HCT116 (cell line): ENCODE results near the gene TMEM214. TPM values are rescaled to one million over a fixed set of nuclear protein-coding genes. Genes with fewer than 3 reads are reported as not detected.
A peak's percentile ranks its signal among the peaks of the same experiment; 100 is the strongest.

Source experiments
- ATAC-seq: fragments of 200-7000 bp; cut with Tn5 transposase; 2 replicates; pipeline ENCODE4 v1.9.1; 2020; ENCODE audit warnings: mild to moderate bottlenecking, moderate library complexity
- BruUV-seq: library from RNA; stranded (reverse); fragments of 400-500 nt; replicated peaks from 2 replicates; lab custom pipeline; 2021; lab: Mats Ljungman, UMichigan
- CTCF ChIA-PET: fragments of 300-600 bp; sonication (Branson Sonifier 250); formaldehyde crosslinking; loops from one replicate; lab custom pipeline; 2021; ENCODE audit warnings: antibody characterized with exemption; lab: Charles Lee
- POLR2A ChIA-PET: fragments of 300-600, 350-600 bp; sonication (Branson Sonifier 250); formaldehyde crosslinking; loops from one replicate; lab custom pipeline; 2021; ENCODE audit warnings: antibody characterized with exemption; lab: Charles Lee
- RAD21 ChIA-PET, 2 experiments: fragments of 300-600 bp; sonication (Branson Sonifier 250); formaldehyde crosslinking; loops; one replicate each; lab custom pipeline; 2023; ENCODE audit warnings: low total read pairs in 2 of 2; ENCODE audit not compliant: uncharacterized antibody in 2 of 2, unreplicated experiment in 2 of 2, low non-redundant PET in 1 of 2; lab: Charles Lee
- DNase-seq: peaks from one replicate; pipeline ENCODE4 v3.0.0-alpha.2; 2010; ENCODE audit warnings: low read depth, low spot score
- H2AFZ ChIP-seq: fragments of 200-600 bp; shearing (Covaris generic), sonication (generic); 2 replicates; pipeline ENCODE4 v1.6.1; 2017; ENCODE audit warnings: low read depth, mixed run types, mixed read lengths, antibody characterized with exemption, low read length; ENCODE audit not compliant: poor library complexity, severe bottlenecking
- H3K27ac ChIP-seq: 2 replicates; pipeline ENCODE4 v1.5.1; 2012; ENCODE audit warnings: low read depth, low read length
- H3K27me3 ChIP-seq: fragments of 200-600 bp; sonication (generic); 2 replicates; pipeline ENCODE4 v1.6.1; 2016; ENCODE audit warnings: mixed run types, low read length, mixed read lengths; ENCODE audit not compliant: insufficient read depth
- H3K36me3 ChIP-seq, 2 experiments: fragments of 200-500 bp in 1 of 2; fragments of 200-600 bp in 1 of 2; sonication (Bioruptor generic) in 1 of 2; sonication (generic) in 1 of 2; 2 replicates each; pipeline versions ENCODE4 v1.5.1 to v1.6.1; 2014 to 2016; ENCODE audit warnings: low read length in 2 of 2, inconsistent platforms in 1 of 2, mixed read lengths in 1 of 2, mixed run types in 1 of 2; ENCODE audit not compliant: insufficient read depth in 2 of 2, control insufficient read depth in 1 of 2
- H3K4me1 ChIP-seq, 2 experiments: fragments of 200-600 bp in 1 of 2; sonication (generic) in 1 of 2; 2 replicates each; pipeline versions ENCODE4 v1.5.1 to v1.6.1; 2012 to 2017; ENCODE audit warnings: low read length in 2 of 2, inconsistent platforms in 1 of 2, mild to moderate bottlenecking in 1 of 2, mixed read lengths in 1 of 2, mixed run types in 1 of 2, moderate library complexity in 1 of 2; ENCODE audit not compliant: insufficient read depth in 2 of 2, control insufficient read depth in 1 of 2
- H3K4me2 ChIP-seq: fragments of 200-600 bp; sonication (generic); 2 replicates; pipeline ENCODE4 v1.6.1; 2017; ENCODE audit warnings: mixed run types, low read length, mixed read lengths
- H3K4me3 ChIP-seq, 2 experiments: fragments of 200-600 bp in 1 of 2; sonication (generic) in 1 of 2; replicated peaks in 1 of 2; 2 replicates each; pipeline ENCODE4 v1.5.1; 2011 to 2016; ENCODE audit warnings: low read length in 2 of 2, control low read depth in 1 of 2, low read depth in 1 of 2, mild to moderate bottlenecking in 1 of 2, mixed read lengths in 1 of 2, mixed run types in 1 of 2
- H3K79me2 ChIP-seq: fragments of 200-600 bp; sonication (generic); 2 replicates; pipeline ENCODE4 v1.6.1; 2017; ENCODE audit warnings: mild to moderate bottlenecking, mixed run types, low read length, moderate library complexity, mixed read lengths; ENCODE audit not compliant: insufficient read depth
- H3K9ac ChIP-seq: fragments of 200-600 bp; sonication (generic); 2 replicates; pipeline ENCODE4 v1.6.1; 2016; ENCODE audit warnings: low read length, mixed read lengths
- H3K9me2 ChIP-seq: fragments of 200-600 bp; sonication (generic), shearing (Covaris generic); 2 replicates; pipeline ENCODE4 v1.6.1; 2017; ENCODE audit warnings: mixed run types, mild to moderate bottlenecking, moderate library complexity; ENCODE audit not compliant: insufficient read depth
- H3K9me3 ChIP-seq, 2 experiments: fragments of 200-500 bp in 1 of 2; fragments of 200-600 bp in 1 of 2; sonication (Bioruptor generic) in 1 of 2; sonication (generic) in 1 of 2; 2 replicates each; pipeline ENCODE4 v1.6.1; 2014 to 2017; ENCODE audit warnings: low read length in 2 of 2, mixed read lengths in 2 of 2, inconsistent platforms in 1 of 2, low read depth in 1 of 2, mild to moderate bottlenecking in 1 of 2, mixed run types in 1 of 2, moderate library complexity in 1 of 2; ENCODE audit not compliant: control insufficient read depth in 1 of 2, insufficient read depth in 1 of 2
- H4K20me1 ChIP-seq: fragments of 200-600 bp; sonication (generic), shearing (Covaris generic); 2 replicates; pipeline ENCODE4 v1.6.1; 2017; ENCODE audit warnings: mixed run types, mild to moderate bottlenecking, moderate library complexity; ENCODE audit not compliant: insufficient read depth
- CBX3 ChIP-seq: IDR thresholded peaks from 2 replicates; pipeline ENCODE4 v1.6.1; 2012; ENCODE audit warnings: low read depth
- CEBPB ChIP-seq: IDR thresholded peaks from 2 replicates; pipeline ENCODE4 v1.6.1; 2012; ENCODE audit warnings: low read depth
- EGR1 ChIP-seq: IDR thresholded peaks from 2 replicates; pipeline ENCODE4 v1.6.1; 2012; ENCODE audit warnings: low read depth
- ELF1 ChIP-seq: IDR thresholded peaks from 2 replicates; pipeline ENCODE4 v1.6.1; 2012; ENCODE audit warnings: low read depth, borderline replicate concordance
- EZH2 ChIP-seq: fragments of 200-600 bp; sonication (generic); IDR thresholded peaks from 2 replicates; pipeline ENCODE4 v1.6.1; 2017; ENCODE audit warnings: antibody characterized with exemption, mixed run types
- EZH2phosphoT487 ChIP-seq: fragments of 200-600 bp; IDR thresholded peaks from 2 replicates; pipeline ENCODE4 v1.6.1; 2018; ENCODE audit warnings: antibody characterized with exemption, borderline replicate concordance
- FOSL1 ChIP-seq: IDR thresholded peaks from 2 replicates; pipeline ENCODE4 v1.6.1; 2012; ENCODE audit warnings: low read depth
- JUND ChIP-seq: IDR thresholded peaks from 2 replicates; pipeline ENCODE4 v1.6.1; 2012
- POLR2A ChIP-seq: IDR thresholded peaks from 2 replicates; pipeline ENCODE4 v1.7.0; 2011; ENCODE audit warnings: borderline replicate concordance; ENCODE audit not compliant: insufficient read depth, insufficient read length; ENCODE audit errors: extremely low read depth
- POLR2AphosphoS5 ChIP-seq: IDR thresholded peaks from 2 replicates; pipeline ENCODE4 v1.6.1; 2011; ENCODE audit warnings: mild to moderate bottlenecking, low read depth, low read length, moderate library complexity
- RAD21 ChIP-seq: IDR thresholded peaks from 2 replicates; pipeline ENCODE4 v1.6.1; 2012; ENCODE audit warnings: low read depth, mild to moderate bottlenecking
- SIN3A ChIP-seq: IDR thresholded peaks from 2 replicates; pipeline ENCODE4 v1.6.1; 2012; ENCODE audit warnings: low read depth
- SRF ChIP-seq: IDR thresholded peaks from 2 replicates; pipeline ENCODE4 v1.6.1; 2012; ENCODE audit warnings: low read depth
- TCF7L2 ChIP-seq: IDR thresholded peaks from 2 replicates; pipeline ENCODE4 v1.7.0; 2011; ENCODE audit warnings: borderline replicate concordance, inconsistent platforms; ENCODE audit not compliant: insufficient read depth, insufficient read length; ENCODE audit errors: extremely low read depth
- YY1 ChIP-seq: IDR thresholded peaks from 2 replicates; pipeline ENCODE4 v1.6.1; 2011; ENCODE audit warnings: low read length, low read depth, moderate library complexity, mild to moderate bottlenecking; ENCODE audit not compliant: insufficient replicate concordance; ENCODE audit errors: extremely low read depth
- ZFX ChIP-seq: fragments of 450-650 bp; IDR thresholded peaks from 2 replicates; pipeline ENCODE4 v1.6.1; 2017
- ZNF274 ChIP-seq: fragments of 200-500 bp; sonication (Bioruptor generic); IDR thresholded peaks from 2 replicates; pipeline ENCODE4 v1.6.1; 2014; ENCODE audit warnings: mild to moderate bottlenecking, low read depth, low read length, inconsistent platforms
- intact Hi-C: fragments of 100-400 bp; cut with micrococcal nuclease; formaldehyde crosslinking; loops from 2 replicates; pipeline ENCODE4 v1.10.0; 2022
- total RNA-seq: library from RNA; stranded (reverse); gene quantifications from one replicate; pipeline ENCODE4 v1.2.1, GENCODE V29; 2021; ENCODE audit not compliant: unreplicated experiment
- TF ChIP-seq, protein P1 (sequence below), 3 experiments: fragments of 200-600 bp in 1 of 3; sonication (generic) in 1 of 3; IDR thresholded peaks in 2 of 3; conservative IDR thresholded peaks in 1 of 3; 2 replicates each; pipeline ENCODE4 v1.5.1; 2012 to 2017; ENCODE audit warnings: low read depth in 2 of 3, low read length in 2 of 3, antibody characterized with exemption in 1 of 3, borderline replicate concordance in 1 of 3, control low read depth in 1 of 3, mild to moderate bottlenecking in 1 of 3, mixed read lengths in 1 of 3, mixed run types in 1 of 3, moderate library complexity in 1 of 3; ENCODE audit not compliant: insufficient read depth in 1 of 3
- TF ChIP-seq, protein P2 (sequence below): IDR thresholded peaks from 2 replicates; pipeline ENCODE4 v1.6.1; 2012
- TF ChIP-seq, protein P3 (sequence below): IDR thresholded peaks from 2 replicates; pipeline ENCODE4 v1.6.1; 2012
- TF ChIP-seq, protein P4 (sequence below): IDR thresholded peaks from 2 replicates; pipeline ENCODE4 v1.6.1; 2012; ENCODE audit warnings: low read depth

Gene TMEM214
- total RNA-seq, 1 experiment from 2014 or later, result 69.8 TPM

DNA sequence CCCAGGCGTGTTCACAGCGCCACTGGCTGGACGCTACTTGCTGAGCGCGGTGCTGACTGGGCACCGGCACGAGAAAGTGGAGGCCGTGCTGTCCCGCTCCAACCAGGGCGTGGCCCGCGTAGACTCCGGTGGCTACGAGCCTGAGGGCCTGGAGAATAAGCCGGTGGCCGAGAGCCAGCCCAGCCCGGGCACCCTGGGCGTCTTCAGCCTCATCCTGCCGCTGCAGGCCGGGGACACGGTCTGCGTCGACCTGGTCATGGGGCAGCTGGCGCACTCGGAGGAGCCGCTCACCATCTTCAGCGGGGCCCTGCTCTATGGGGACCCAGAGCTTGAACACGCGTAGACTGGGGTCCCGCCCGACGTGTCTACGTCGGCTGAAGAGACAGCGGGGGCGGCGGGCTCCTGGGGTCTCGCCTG is 52.9 kb downstream of the TMEM214 start:
- H2AFZ ChIP-seq, result peak overlapping the region; percentile 54
- BruUV-seq, result no TSS peak
- no peak for TF ChIP-seq FOSL1
- TF ChIP-seq, protein P1, sequence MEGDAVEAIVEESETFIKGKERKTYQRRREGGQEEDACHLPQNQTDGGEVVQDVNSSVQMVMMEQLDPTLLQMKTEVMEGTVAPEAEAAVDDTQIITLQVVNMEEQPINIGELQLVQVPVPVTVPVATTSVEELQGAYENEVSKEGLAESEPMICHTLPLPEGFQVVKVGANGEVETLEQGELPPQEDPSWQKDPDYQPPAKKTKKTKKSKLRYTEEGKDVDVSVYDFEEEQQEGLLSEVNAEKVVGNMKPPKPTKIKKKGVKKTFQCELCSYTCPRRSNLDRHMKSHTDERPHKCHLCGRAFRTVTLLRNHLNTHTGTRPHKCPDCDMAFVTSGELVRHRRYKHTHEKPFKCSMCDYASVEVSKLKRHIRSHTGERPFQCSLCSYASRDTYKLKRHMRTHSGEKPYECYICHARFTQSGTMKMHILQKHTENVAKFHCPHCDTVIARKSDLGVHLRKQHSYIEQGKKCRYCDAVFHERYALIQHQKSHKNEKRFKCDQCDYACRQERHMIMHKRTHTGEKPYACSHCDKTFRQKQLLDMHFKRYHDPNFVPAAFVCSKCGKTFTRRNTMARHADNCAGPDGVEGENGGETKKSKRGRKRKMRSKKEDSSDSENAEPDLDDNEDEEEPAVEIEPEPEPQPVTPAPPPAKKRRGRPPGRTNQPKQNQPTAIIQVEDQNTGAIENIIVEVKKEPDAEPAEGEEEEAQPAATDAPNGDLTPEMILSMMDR (IDR thresholded peaks at IDR 0.05 in 2 of 3, conservative IDR thresholded peaks at IDR 0.05 in 1 of 3; ENCODE audit: borderline replicate concordance in 1 of 3, insufficient read depth in 1 of 3, low read depth in 2 of 3, low read length in 2 of 3), result peak in 2 of 3 experiments; percentile 48 to 51; a peak in 4 of 6 replicates
- peak; percentile 33 for TF ChIP-seq YY1
- no peak for TF ChIP-seq CEBPB
- no peak for TF ChIP-seq ZFX
- TF ChIP-seq EZH2, result no peak
- TF ChIP-seq, protein P2, sequence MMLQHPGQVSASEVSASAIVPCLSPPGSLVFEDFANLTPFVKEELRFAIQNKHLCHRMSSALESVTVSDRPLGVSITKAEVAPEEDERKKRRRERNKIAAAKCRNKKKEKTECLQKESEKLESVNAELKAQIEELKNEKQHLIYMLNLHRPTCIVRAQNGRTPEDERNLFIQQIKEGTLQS, result no peak
- peak; percentile 56 for TF ChIP-seq POLR2AphosphoS5
- TF ChIP-seq JUND, result no peak
- TF ChIP-seq SRF, result no peak
- TF ChIP-seq EGR1, result no peak
- TF ChIP-seq RAD21, result no peak
- no peak for TF ChIP-seq ZNF274
- TF ChIP-seq, protein P3, sequence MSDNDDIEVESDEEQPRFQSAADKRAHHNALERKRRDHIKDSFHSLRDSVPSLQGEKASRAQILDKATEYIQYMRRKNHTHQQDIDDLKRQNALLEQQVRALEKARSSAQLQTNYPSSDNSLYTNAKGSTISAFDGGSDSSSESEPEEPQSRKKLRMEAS, result no peak
- peak; percentile 34 for TF ChIP-seq TCF7L2
- TF ChIP-seq ELF1, result no peak
- TF ChIP-seq POLR2A, result no peak
- TF ChIP-seq, protein P4, sequence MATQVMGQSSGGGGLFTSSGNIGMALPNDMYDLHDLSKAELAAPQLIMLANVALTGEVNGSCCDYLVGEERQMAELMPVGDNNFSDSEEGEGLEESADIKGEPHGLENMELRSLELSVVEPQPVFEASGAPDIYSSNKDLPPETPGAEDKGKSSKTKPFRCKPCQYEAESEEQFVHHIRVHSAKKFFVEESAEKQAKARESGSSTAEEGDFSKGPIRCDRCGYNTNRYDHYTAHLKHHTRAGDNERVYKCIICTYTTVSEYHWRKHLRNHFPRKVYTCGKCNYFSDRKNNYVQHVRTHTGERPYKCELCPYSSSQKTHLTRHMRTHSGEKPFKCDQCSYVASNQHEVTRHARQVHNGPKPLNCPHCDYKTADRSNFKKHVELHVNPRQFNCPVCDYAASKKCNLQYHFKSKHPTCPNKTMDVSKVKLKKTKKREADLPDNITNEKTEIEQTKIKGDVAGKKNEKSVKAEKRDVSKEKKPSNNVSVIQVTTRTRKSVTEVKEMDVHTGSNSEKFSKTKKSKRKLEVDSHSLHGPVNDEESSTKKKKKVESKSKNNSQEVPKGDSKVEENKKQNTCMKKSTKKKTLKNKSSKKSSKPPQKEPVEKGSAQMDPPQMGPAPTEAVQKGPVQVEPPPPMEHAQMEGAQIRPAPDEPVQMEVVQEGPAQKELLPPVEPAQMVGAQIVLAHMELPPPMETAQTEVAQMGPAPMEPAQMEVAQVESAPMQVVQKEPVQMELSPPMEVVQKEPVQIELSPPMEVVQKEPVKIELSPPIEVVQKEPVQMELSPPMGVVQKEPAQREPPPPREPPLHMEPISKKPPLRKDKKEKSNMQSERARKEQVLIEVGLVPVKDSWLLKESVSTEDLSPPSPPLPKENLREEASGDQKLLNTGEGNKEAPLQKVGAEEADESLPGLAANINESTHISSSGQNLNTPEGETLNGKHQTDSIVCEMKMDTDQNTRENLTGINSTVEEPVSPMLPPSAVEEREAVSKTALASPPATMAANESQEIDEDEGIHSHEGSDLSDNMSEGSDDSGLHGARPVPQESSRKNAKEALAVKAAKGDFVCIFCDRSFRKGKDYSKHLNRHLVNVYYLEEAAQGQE, result no peak
- TF ChIP-seq EZH2phosphoT487, result no peak
- TF ChIP-seq SIN3A, result no peak
- TF ChIP-seq CBX3, result no peak

More for the DNA sequence above, 52.9 kb downstream of the TMEM214 start:
- H3K36me3 ChIP-seq, result no peaks in the 10 kb centered on the region
- H3K27ac ChIP-seq, result peak overlapping the region; percentile 77
- H3K9ac ChIP-seq, result peak overlapping the region; percentile 79
- peak overlapping the region; percentile 57 to 61 for H3K4me3 ChIP-seq
- RAD21 ChIA-PET, result interaction anchor here in 1 of 2 experiments (0.9 kb wide), 1 partner anchor 124 kb away, joined by 4 read pairs; no protein-coding TSS in a partner anchor
- no peaks in the 10 kb centered on the region for H3K9me3 ChIP-seq
- peaks cover 13 to 41% of the 10 kb centered on the region in 2 experiments for H3K4me1 ChIP-seq
- no peaks in the 10 kb centered on the region for H3K9me2 ChIP-seq
- POLR2A ChIA-PET, result no interaction called here
- intact Hi-C loops, result loop anchor here (1.0 to 2.0 kb wide), 2 partner anchors 124 to 239 kb away; no protein-coding TSS in a partner anchor
- ATAC-seq (peak; percentile 48), DNase-seq (no peak)
- no peaks in the 10 kb centered on the region for H3K27me3 ChIP-seq
- H3K79me2 ChIP-seq, result no peaks in the 10 kb centered on the region
- H4K20me1 ChIP-seq, result no peaks in the 10 kb centered on the region
- H3K4me2 ChIP-seq, result peak overlapping the region; percentile 98
- CTCF ChIA-PET, result interaction anchor here (0.6 to 3.1 kb wide), 6 partner anchors 24 to 240 kb away, joined by 3 to 15 read pairs (median 4); no protein-coding TSS in a partner anchor
